K562 (cell line): ENCODE data around the gene PDCD6IP.

Experiments
- EP300 ChIP-seq: IDR thresholded peaks from 2 replicates; pipeline ENCODE4 v1.6.1; 2012; ENCODE audit warnings: low read length, improper control_type of control experiment
- NFXL1 ChIP-seq: fragments of 450-650 bp; formaldehyde crosslinking; IDR thresholded peaks from 2 replicates; pipeline ENCODE4 v1.4.0; 2021; ENCODE audit warnings: mild to moderate bottlenecking
- ZKSCAN8 ChIP-seq: fragments of 200-800 bp; sonication (Bioruptor generic); IDR thresholded peaks from 2 replicates; pipeline ENCODE4 v1.6.1; 2016; ENCODE audit warnings: missing genetic modification characterization, missing compliant biosample characterization
- ZNF79 ChIP-seq: fragments of 250-450 bp; sonication (Bioruptor Pico); IDR thresholded peaks from 2 replicates; pipeline ENCODE4 v1.4.0; 2020; ENCODE audit warnings: low read depth, mild to moderate bottlenecking, moderate library complexity

DNA sequence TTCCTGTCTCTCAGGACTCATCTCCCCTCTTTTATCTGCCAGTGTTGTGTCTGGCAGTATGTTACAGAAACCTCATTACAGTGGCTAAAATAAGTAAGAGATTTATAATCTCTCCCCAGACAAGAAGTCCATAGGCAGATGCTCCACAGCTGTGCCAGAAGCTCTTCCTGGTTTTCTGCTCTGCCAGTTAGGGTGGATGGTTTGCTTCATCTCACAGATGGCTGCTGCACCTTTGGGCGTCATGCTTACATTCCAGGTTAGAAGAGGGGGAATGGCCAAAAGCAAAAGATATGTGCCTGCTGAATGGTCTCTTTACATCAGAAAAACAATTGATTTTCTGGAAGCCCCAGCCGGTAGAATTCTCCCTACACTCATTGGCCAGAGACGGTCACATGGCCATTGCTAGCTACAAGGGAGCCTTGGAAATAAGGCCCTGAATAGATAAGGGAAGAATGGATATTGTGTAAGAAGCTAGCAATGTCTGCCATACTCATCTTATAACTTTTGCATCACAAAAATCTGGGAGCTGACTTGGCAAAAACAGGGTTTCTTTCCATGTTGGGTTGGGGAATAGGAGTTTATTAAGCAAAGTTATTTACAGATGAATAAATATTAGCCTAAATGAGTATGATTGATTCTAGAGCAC is 91.1 kb downstream of the PDCD6IP start:
- no peak for TF ChIP-seq ZNF79
- TF ChIP-seq EP300, result no peak
- TF ChIP-seq NFXL1 (CRISPR knock-in tag), result no peak
- no peak for TF ChIP-seq ZKSCAN8
